IMR-90 (cell line): ENCODE data around the gene OR6J1. TPM values are rescaled to one million over a fixed set of nuclear protein-coding genes. Genes with fewer than 3 reads are reported as not detected.

Source experiments
- ATAC-seq: fragments of 200-7000 bp; cut with Tn5 transposase; 2 replicates; pipeline ENCODE4 v1.9.1; 2020; ENCODE audit warnings: low read depth, mild to moderate bottlenecking, moderate library complexity
- BruUV-seq: library from RNA; stranded (reverse); fragments of 400-500 nt; replicated peaks from 2 replicates; lab custom pipeline; 2021; lab: Mats Ljungman, UMichigan
- CTCF ChIA-PET: fragments of 300-600 bp; formaldehyde crosslinking; extraction: SDS; loops from one replicate; lab custom pipeline; 2021; ENCODE audit warnings: antibody characterized with exemption; lab: Yijun Ruan, JAX
- POLR2A ChIA-PET: fragments of 300-600 bp; sonication (Branson Sonifier 250); formaldehyde crosslinking; loops from one replicate; lab custom pipeline; 2022; ENCODE audit warnings: antibody characterized with exemption; ENCODE audit not compliant: unreplicated experiment; lab: Charles Lee
- DNase-seq: peaks from one replicate; pipeline ENCODE4 v3.0.0; 2013
- H2AFZ ChIP-seq: replicated peaks from 2 replicates; pipeline ENCODE3; 2013; ENCODE audit warnings: low read length, mild to moderate bottlenecking; ENCODE audit not compliant: poor library complexity
- H2AK5ac ChIP-seq: 2 replicates; pipeline ENCODE4 v1.6.1; 2013; ENCODE audit warnings: low read depth, low read length, inconsistent platforms
- H2AK9ac ChIP-seq: replicated peaks from 2 replicates; pipeline ENCODE3; 2013; ENCODE audit warnings: mild to moderate bottlenecking, low read depth, low read length, moderate library complexity; ENCODE audit not compliant: poor library complexity
- H2BK120ac ChIP-seq: 2 replicates; pipeline ENCODE4 v1.6.1; 2013; ENCODE audit warnings: low read depth, low read length, inconsistent platforms
- H2BK15ac ChIP-seq: 3 replicates; pipeline ENCODE4 v1.6.1; 2013; ENCODE audit warnings: low read depth, low read length, inconsistent platforms
- H2BK20ac ChIP-seq: 2 replicates; pipeline ENCODE4 v1.6.1; 2013; ENCODE audit warnings: low read depth, mild to moderate bottlenecking, inconsistent platforms, low read length, moderate library complexity
- H2BK5ac ChIP-seq: 2 replicates; pipeline ENCODE4 v1.6.1; 2013; ENCODE audit warnings: mild to moderate bottlenecking, low read depth, low read length, inconsistent platforms; ENCODE audit not compliant: poor library complexity, severe bottlenecking
- H3K14ac ChIP-seq: replicated peaks from 2 replicates; pipeline ENCODE4 v1.6.1; 2013; ENCODE audit warnings: low read depth, low read length, inconsistent platforms
- H3K18ac ChIP-seq: 2 replicates; pipeline ENCODE4 v1.6.1; 2013; ENCODE audit warnings: low read depth, low read length, control low read depth
- H3K23ac ChIP-seq: 2 replicates; pipeline ENCODE4 v1.6.1; 2013; ENCODE audit warnings: low read depth, low read length, inconsistent platforms
- H3K27ac ChIP-seq: 2 replicates; pipeline ENCODE4 v1.5.1; 2013; ENCODE audit warnings: mild to moderate bottlenecking, control low read depth, low read length; ENCODE audit not compliant: insufficient read depth
- H3K27me3 ChIP-seq: 2 replicates; pipeline ENCODE4 v1.6.1; 2013; ENCODE audit warnings: low read length; ENCODE audit not compliant: control insufficient read depth, insufficient read depth
- H3K36me3 ChIP-seq: 2 replicates; pipeline ENCODE4 v1.6.1; 2013; ENCODE audit warnings: low read length, mixed read lengths; ENCODE audit not compliant: control insufficient read depth, insufficient read depth
- H3K4ac ChIP-seq: 2 replicates; pipeline ENCODE4 v1.6.1; 2013; ENCODE audit warnings: low read depth, low read length, inconsistent platforms
- H3K4me1 ChIP-seq: 2 replicates; pipeline ENCODE4 v1.6.1; 2013; ENCODE audit warnings: low read length, mixed read lengths; ENCODE audit not compliant: control insufficient read depth, insufficient read depth
- H3K4me2 ChIP-seq: 2 replicates; pipeline ENCODE4 v1.6.1; 2013; ENCODE audit warnings: low read depth, mild to moderate bottlenecking, control low read depth, low read length, moderate library complexity
- H3K4me3 ChIP-seq: 2 replicates; pipeline ENCODE4 v1.5.1; 2013; ENCODE audit warnings: low read depth, mild to moderate bottlenecking, control low read depth, low read length, moderate library complexity; ENCODE audit not compliant: insufficient read depth
- H3K56ac ChIP-seq: 2 replicates; pipeline ENCODE4 v1.6.1; 2013; ENCODE audit warnings: low read length, inconsistent platforms; ENCODE audit not compliant: insufficient read depth; ENCODE audit errors: extremely low read depth
- H3K79me1 ChIP-seq, 2 experiments: 2 replicates each; pipeline ENCODE4 v1.6.1; 2013; ENCODE audit warnings: low read length in 2 of 2, inconsistent platforms in 1 of 2, low read depth in 1 of 2
- H3K9ac ChIP-seq: 2 replicates; pipeline ENCODE4 v1.6.1; 2013; ENCODE audit warnings: low read depth, low read length, control low read depth
- H3K9me1 ChIP-seq: 2 replicates; pipeline ENCODE4 v1.6.1; 2013; ENCODE audit warnings: low read length, inconsistent platforms; ENCODE audit not compliant: insufficient read depth
- H3K9me3 ChIP-seq: 2 replicates; pipeline ENCODE4 v1.6.1; 2013; ENCODE audit warnings: low read length; ENCODE audit not compliant: control insufficient read depth, insufficient read depth
- H4K20me1 ChIP-seq: 2 replicates; pipeline ENCODE4 v1.6.1; 2013; ENCODE audit warnings: low read length, inconsistent platforms; ENCODE audit not compliant: insufficient read depth
- H4K5ac ChIP-seq: 2 replicates; pipeline ENCODE4 v1.6.1; 2013; ENCODE audit warnings: mild to moderate bottlenecking, low read depth, low read length, control low read depth
- H4K8ac ChIP-seq, 2 experiments: 2 replicates each; pipeline ENCODE4 v1.6.1; 2013; ENCODE audit warnings: low read depth in 2 of 2, low read length in 2 of 2, control low read depth in 1 of 2, inconsistent platforms in 1 of 2
- H4K91ac ChIP-seq: 2 replicates; pipeline ENCODE4 v1.6.1; 2013; ENCODE audit warnings: low read depth, low read length, inconsistent platforms; ENCODE audit not compliant: insufficient read depth
- MAFK ChIP-seq: IDR thresholded peaks from 2 replicates; pipeline ENCODE4 v1.6.1; 2012; ENCODE audit warnings: low read depth, low read length, improper control_type of control experiment
- MXI1 ChIP-seq: IDR thresholded peaks from 2 replicates; pipeline ENCODE4 v1.6.1; 2012; ENCODE audit warnings: low read depth, mild to moderate bottlenecking, low read length, moderate library complexity, borderline replicate concordance
- NFE2L2 ChIP-seq: fragments of 150-350 bp; IDR thresholded peaks from 2 replicates; pipeline ENCODE4 v1.6.1; 2016; ENCODE audit warnings: low read depth, mild to moderate bottlenecking, low read length
- RFX5 ChIP-seq: IDR thresholded peaks from 2 replicates; pipeline ENCODE4 v1.8.0; 2012; ENCODE audit warnings: low read depth, mild to moderate bottlenecking, low read length, moderate library complexity
- WGBS, 2 experiments: methylation state at CpG; one replicate each; pipeline versions ENCODE4 v1.1.5 to v1.1.7; 2013; ENCODE audit warnings: missing lambda C conversion rate in 2 of 2; ENCODE audit not compliant: insufficient read length in 1 of 2; ENCODE audit errors: extremely low coverage in 2 of 2; 5-methylcytosine and 5-hydroxymethylcytosine counted together
- dilution Hi-C: fragments of 300-500 bp; cut with HindIII; formaldehyde crosslinking; loops from one replicate; pipeline ENCODE4 v1.14.3; 2018; ENCODE audit warnings: low sequenced_read_pairs; ENCODE audit not compliant: unreplicated experiment
- in situ Hi-C: fragments of 300-500 bp; cut with MboI; formaldehyde crosslinking; loops from 3 replicates; pipeline ENCODE4 v1.14.3; 2019; ENCODE audit warnings: low sequenced_read_pairs, inconsistent platforms, mixed read lengths
- intact Hi-C: fragments of 100-400 bp; cut with micrococcal nuclease; formaldehyde crosslinking; loops from 2 replicates; pipeline ENCODE4 v1.10.0; 2022
- polyA plus RNA-seq, 3 experiments: library from polyadenylated mRNA; depleted of rRNA; stranded (reverse); fragments of >200 nt; gene quantifications; 2 replicates each; pipeline ENCODE4 v1.2.3, GENCODE V29; 2012; ENCODE audit warnings: low replicate concordance in 1 of 3
- total RNA-seq: library from RNA; depleted of rRNA; stranded (reverse); fragments of >200 nt; gene quantifications from 2 replicates; pipeline ENCODE4 v1.2.3, GENCODE V29; 2012

OR6J1 gene
- total and polyA plus RNA-seq, 2 of the 4 experiments (the other 2 are of a cell fraction), result not detected

GRCh38 chr14:22666203-22666893 is 22.2 kb upstream of the OR6J1 start:
- in situ Hi-C loops, result no loop called here

More at GRCh38 chr14:22666203-22666893, 22.2 kb upstream of the OR6J1 start:
- WGBS, 2 experiments, result 92% methylated on average over 2 of the region's 5 CpGs; no CpG with 5 or more reads in 1 of the 2 experiments
- Histone ChIP-seq H3K9me1 (no peaks in the 10 kb centered on the region), H2BK15ac (no peak overlapping the region), H3K79me1 (no peaks in the 10 kb centered on the region), H2BK120ac (no peak overlapping the region), H3K9me3 (no peaks in the 10 kb centered on the region), H4K5ac (no peak overlapping the region), H4K20me1 (no peaks in the 10 kb centered on the region), H3K4ac (no peak overlapping the region), H3K27me3 (peaks cover 10% of the 10 kb centered on the region), H3K4me1 (0 out of 2 replicates have a peak, but pooled peaks cover 1% of the 10 kb centered on the region), H3K23ac (no peak overlapping the region), H4K8ac (no peak overlapping the region), H3K27ac (no peak overlapping the region), H2AK5ac (no peak overlapping the region), H3K4me3 (no peak overlapping the region), H3K36me3 (no peaks in the 10 kb centered on the region), H2BK5ac (no peak overlapping the region), H2BK20ac (no peak overlapping the region), H3K56ac (no peak overlapping the region), H3K14ac (no peak overlapping the region), H3K4me2 (no peak overlapping the region), H3K9ac (no peak overlapping the region), H2AK9ac (no peak overlapping the region), H3K18ac (no peak overlapping the region), H4K91ac (no peak overlapping the region), H2AFZ (no peak overlapping the region)
- intact Hi-C loops (no loop called here), dilution Hi-C loops (no loop called here)
- TF ChIP-seq MXI1 (no peak), RFX5 (no peak), NFE2L2 (no peak), MAFK (no peak)
- BruUV-seq, result no TSS peak
- CTCF ChIA-PET, result no interaction called here
- no peak for ATAC-seq
- DNase-seq, result no peak
- POLR2A ChIA-PET, result no interaction called here
